AG10803 (cell line): ENCODE results near the gene SCYL1.

ENCODE experiments used
- DNase-seq: peaks from one replicate; pipeline ENCODE4 v3.0.0; 2010; ENCODE audit warnings: low read depth
- H3K4me3 ChIP-seq: 2 replicates; pipeline ENCODE4 v1.5.1; 2011; ENCODE audit warnings: mild to moderate bottlenecking, low read length, control low read depth
- CTCF ChIP-seq: conservative IDR thresholded peaks from 2 replicates; pipeline ENCODE4 v1.5.1; 2011; ENCODE audit warnings: mild to moderate bottlenecking, low read length, control low read depth, inconsistent platforms

SCYL1 gene

GRCh38 chr11:65538915-65539743, 14.2 kb downstream of the SCYL1 start:
- DNase-seq, result no peak
- TF ChIP-seq CTCF, result no peak
- H3K4me3 ChIP-seq, result no peak overlapping the region

- no peak for DNase-seq
- H3K4me3 ChIP-seq, result peak overlapping the region; percentile 59
- no peak for TF ChIP-seq CTCF
These were observed 14.9 kb downstream of the SCYL1 start for GRCh38 chr11:65539744-65540289.

GRCh38 chr11:65540290-65541092, 15.6 kb downstream of the SCYL1 start:
- DNase-seq, result peak; percentile 85
- H3K4me3 ChIP-seq, result peak overlapping the region; percentile 60
- peak; percentile 73 for TF ChIP-seq CTCF

- TF ChIP-seq CTCF, result no peak
- H3K4me3 ChIP-seq, result peak overlapping the region; percentile 60
- DNase-seq, result no peak
These were observed 16.5 kb downstream of the SCYL1 start for GRCh38 chr11:65541093-65541982.

GRCh38 chr11:65542738-65543390, 18.0 kb downstream of the SCYL1 start:
- no peak for TF ChIP-seq CTCF
- DNase-seq, result no peak
- no peak overlapping the region for H3K4me3 ChIP-seq

GRCh38 chr11:65545853-65546216, 21.0 kb downstream of the SCYL1 start:
- TF ChIP-seq CTCF, result no peak
- no peak for DNase-seq
- no peak overlapping the region for H3K4me3 ChIP-seq
